Smooth muscle cell of bladder (primary cell): ENCODE measurements around the gene CLCC1. TPM values are rescaled to one million over a fixed set of nuclear protein-coding genes. Genes with fewer than 3 reads are reported as not detected.

Source experiments
- total RNA-seq: library from RNA; depleted of rRNA; stranded (reverse); fragments of >200 nt; gene quantifications from 2 replicates; pipeline ENCODE4 v1.2.3, GENCODE V29; 2014

The CLCC1 gene, protein sequence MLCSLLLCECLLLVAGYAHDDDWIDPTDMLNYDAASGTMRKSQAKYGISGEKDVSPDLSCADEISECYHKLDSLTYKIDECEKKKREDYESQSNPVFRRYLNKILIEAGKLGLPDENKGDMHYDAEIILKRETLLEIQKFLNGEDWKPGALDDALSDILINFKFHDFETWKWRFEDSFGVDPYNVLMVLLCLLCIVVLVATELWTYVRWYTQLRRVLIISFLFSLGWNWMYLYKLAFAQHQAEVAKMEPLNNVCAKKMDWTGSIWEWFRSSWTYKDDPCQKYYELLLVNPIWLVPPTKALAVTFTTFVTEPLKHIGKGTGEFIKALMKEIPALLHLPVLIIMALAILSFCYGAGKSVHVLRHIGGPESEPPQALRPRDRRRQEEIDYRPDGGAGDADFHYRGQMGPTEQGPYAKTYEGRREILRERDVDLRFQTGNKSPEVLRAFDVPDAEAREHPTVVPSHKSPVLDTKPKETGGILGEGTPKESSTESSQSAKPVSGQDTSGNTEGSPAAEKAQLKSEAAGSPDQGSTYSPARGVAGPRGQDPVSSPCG
- 31.4 and 38.8 TPM in 2 replicates for total RNA-seq

GRCh38 chr1:108963052-108963686 is at the start of gene CLCC1:
CLCC1 (minus strand) TSS chr1:108963484; CDS start chr1:108950437, 13,047 bp downstream.

Other genes with a start within 250 kb of the CLCC1 start
- 50.9 and 54.6 TPM in 2 replicates for gene STXBP3, start 216.8 kb downstream of the CLCC1 start, total RNA-seq
- gene AKNAD1, start 106.4 kb downstream of the CLCC1 start, total RNA-seq: not detected in 2 replicates
- gene GPSM2, start 86.5 kb downstream of the CLCC1 start, total RNA-seq: 11.9 and 14.8 TPM in 2 replicates
- 11.0 and 12.0 TPM in 2 replicates for gene WDR47, start 78.6 kb upstream of the CLCC1 start, total RNA-seq
- gene TAF13, start 112.5 kb upstream of the CLCC1 start, total RNA-seq: 87.9 and 127 TPM in 2 replicates
- gene TMEM167B, start 127.3 kb upstream of the CLCC1 start, total RNA-seq: 38.1 and 46.3 TPM in 2 replicates
- gene ELAPOR1, start 150.6 kb upstream of the CLCC1 start, total RNA-seq: 0.57 and 0.74 TPM in 2 replicates